IPS DF 4.7 (cell line): ENCODE measurements around the gene EXTL1.

Experiments
- DNase-seq: peaks from one replicate; pipeline ENCODE4 v3.0.0-alpha.2; 2013; ENCODE audit warnings: low spot score; ENCODE audit errors: extremely low read depth

Gene EXTL1

DNA sequence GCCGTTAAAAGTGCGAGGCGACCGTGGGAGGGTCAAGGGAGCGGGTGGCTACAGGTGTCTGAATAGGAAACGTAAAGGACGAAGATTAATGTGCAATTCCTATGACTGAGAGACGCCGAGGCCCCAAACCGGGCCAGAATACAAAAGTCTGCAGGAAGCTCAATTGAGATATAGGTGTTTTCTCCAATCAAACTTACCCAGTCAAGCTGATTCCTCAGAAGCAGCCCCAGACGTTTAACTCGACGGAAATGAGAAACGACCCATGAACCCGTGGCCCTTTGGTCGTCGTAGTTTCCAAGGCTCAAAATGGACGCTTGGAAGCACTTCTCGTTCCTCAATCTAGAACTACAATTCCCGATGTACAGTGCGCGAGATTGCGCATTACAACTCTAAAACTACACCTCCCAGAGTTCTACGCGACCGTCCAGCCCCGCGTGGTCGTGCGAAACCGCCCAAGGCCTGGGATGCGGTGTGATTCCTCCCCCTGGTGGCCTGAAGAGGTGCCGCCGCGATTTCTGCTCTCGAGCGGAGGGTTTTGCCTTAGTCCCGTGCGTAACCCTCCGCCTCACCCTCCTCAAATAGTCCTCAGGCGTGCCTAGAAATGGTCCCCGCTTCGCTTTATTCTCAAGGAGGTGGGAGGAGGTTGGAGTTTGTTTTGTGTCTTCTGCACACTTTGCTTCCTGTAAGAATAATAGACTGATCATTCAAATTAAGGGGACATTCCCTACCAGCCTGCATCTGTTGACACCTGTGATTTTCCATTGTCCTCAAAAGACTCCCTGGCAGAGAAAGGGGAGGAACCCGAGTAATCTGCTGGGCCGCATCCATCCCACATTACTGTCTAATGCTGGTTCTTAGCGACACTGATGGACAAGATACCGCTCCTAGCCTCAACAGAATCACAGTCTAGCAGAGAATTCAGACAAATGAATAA, 23.5 kb upstream of the EXTL1 start, which contains the start of gene PAFAH2:
PAFAH2 (minus strand) TSS at position 236 of the 934 bp plus-strand sequence. CDS start 7,247 bp downstream, outside the sequence.
- peak; percentile 99 for DNase-seq

GRCh38 chr1:25999041-25999800, 22.4 kb upstream of the EXTL1 start:
- DNase-seq = no peak

- DNase-seq = no peak
These were observed 18.3 kb upstream of the EXTL1 start for GRCh38 chr1:26003262-26003661.

GRCh38 chr1:26003756-26004155, 17.8 kb upstream of the EXTL1 start:
- DNase-seq = no peak

- DNase-seq = no peak
These were observed 16.0 kb upstream of the EXTL1 start for GRCh38 chr1:26005434-26006105.

GRCh38 chr1:26006710-26007109, 14.9 kb upstream of the EXTL1 start:
- no peak for DNase-seq

GRCh38 chr1:26009796-26010447, 11.7 kb upstream of the EXTL1 start:
- DNase-seq = no peak

- DNase-seq = no peak
These were observed 10.8 kb upstream of the EXTL1 start for GRCh38 chr1:26010825-26011224.

- no peak for DNase-seq
These were observed 8.7 kb upstream of the EXTL1 start for GRCh38 chr1:26012864-26013263.

GRCh38 chr1:26014179-26014578, 7.4 kb upstream of the EXTL1 start:
- no peak for DNase-seq

GRCh38 chr1:26015358-26015757, 6.2 kb upstream of the EXTL1 start:
- no peak for DNase-seq

DNA sequence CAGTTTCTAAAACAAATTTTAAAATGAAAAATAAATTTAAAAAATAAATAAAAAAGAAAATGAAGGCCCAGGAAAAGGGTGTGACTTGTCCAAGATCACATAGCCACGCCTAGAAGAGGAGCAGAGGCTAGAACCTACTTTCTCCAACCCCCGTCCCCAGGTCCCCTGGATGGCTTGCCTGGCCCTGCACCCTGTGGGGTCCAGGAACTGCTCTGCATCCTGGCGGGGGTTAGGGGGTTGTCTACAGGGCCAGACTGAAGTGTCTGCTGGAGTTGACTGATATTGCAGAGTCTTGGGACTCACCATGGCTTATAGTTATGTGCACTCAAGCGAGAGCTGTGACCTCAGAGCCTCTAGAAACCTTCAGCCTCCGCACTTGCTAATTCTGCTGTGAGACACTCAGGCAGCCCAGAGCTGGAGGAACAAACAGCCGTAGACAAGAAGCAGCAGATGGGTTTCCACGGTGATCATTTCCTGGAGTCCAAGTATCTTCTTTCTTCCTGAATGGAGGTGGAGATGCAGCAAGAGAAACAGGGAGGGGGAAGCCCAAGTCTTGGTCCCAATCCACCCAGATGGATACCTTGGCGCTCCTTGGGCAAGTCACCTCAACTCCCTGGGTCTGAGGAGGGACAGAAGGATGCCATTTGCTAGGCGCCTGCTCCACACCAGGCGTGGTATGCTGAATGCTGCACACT, 5.2 kb upstream of the EXTL1 start:
- DNase-seq = no peak

DNA sequence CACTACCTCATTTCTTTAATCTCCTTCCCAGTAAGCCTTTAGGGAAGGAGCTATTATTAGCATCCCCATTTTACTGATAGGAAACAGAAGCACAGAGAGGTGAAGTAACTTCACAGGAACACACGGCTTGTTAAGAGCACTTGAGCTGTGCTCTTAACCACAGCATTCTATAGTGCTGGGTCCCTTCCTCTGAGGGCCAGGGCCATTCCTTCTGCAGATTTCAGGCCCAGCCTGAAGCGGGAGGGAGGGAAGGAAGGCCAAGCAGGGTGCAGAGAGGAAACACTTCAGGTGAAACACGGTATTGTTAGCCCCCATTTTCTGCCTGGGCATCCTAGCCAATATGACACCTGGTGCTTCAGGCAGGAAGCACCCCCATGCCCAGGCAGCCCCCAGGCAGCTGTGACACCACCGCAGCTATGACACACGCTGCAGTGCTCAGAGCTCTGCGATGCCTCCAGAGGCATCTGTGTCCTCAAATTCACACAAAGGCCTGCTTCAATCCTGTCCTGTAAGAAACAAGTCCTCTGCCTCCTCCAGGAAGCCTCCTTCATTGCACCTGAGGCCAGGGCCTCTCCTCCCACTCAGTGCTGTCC, 4.5 kb upstream of the EXTL1 start:
- no peak for DNase-seq

DNA sequence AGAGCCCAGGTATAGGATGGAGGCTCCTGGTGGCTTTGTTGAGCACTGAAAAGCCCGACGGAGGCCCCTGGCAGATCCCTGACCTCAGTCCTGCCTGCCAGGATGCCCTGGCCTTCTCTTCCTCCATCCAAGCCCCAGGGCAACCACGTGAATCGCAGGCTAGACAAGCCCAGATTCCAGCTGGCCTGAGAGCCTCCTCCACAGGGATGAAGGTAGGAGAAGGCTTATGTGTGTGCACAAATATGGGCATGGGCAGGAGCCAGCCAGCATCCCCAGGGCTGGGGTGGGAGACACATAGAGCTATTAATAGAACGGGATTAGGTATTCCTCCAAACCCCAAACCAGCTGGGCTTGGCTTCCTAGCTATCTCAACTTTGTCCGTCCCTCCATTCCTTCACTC, 4.0 kb upstream of the EXTL1 start:
- no peak for DNase-seq

- no peak for DNase-seq
These were observed 1.8 kb upstream of the EXTL1 start for GRCh38 chr1:26019641-26020315.

GRCh38 chr1:26020330-26020768, 1.2 kb upstream of the EXTL1 start:
- no peak for DNase-seq

- DNase-seq = no peak
These were observed 481 bp upstream of the EXTL1 start for GRCh38 chr1:26020941-26021646.

DNA sequence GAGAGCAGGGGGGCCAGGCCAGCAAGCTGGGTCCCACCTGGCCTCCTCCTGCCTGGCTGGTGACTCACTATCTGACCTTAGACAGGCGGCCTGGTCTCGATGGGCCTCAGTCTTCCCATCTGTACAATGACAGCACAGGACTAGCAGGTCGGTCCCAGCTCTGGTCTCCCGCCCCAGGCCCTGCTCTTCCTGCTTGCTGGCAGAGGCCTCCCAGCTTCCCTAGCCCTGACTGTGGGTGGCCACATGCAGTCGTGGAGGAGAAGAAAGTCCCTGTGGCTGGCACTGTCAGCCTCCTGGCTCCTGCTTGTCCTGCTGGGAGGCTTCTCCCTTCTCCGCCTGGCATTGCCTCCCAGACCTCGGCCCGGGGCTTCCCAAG, 817 bp downstream of the EXTL1 start:
- DNase-seq = no peak

DNA sequence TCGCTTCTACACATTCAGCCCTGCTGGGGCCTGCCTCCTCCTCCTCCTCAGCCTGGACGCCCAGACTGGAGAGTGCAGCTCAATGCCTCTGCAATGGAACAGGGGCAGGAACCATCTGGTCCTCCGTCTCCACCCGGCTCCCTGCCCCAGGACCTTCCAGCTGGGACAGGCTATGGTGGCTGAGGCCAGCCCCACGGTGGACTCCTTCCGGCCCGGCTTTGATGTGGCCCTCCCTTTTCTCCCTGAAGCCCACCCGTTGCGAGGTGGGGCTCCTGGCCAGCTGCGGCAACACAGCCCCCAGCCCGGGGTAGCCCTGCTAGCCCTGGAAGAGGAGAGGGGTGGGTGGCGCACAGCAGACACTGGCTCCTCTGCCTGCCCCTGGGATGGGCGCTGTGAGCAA, 1.4 kb downstream of the EXTL1 start:
- DNase-seq = no peak
